ENCODE results near the gene ZNF385B.

- no peak for TF ChIP-seq POLR2A (IDR thresholded peaks at IDR 0.05)
- TF ChIP-seq CTCF (IDR thresholded peaks at IDR 0.05) = no peak
- TF ChIP-seq POLR2AphosphoS5 (IDR thresholded peaks at IDR 0.05) = no peak
These were observed 427.1 kb downstream of the ZNF385B start for GRCh38 chr2:179434357-179434756.
